SK-N-SH treated with all-trans-retinoic acid at 6 μM for 48 hours (cell line): ENCODE measurements around the gene KPNA2.

ENCODE experiments used
- ATAC-seq: fragments of 200-7000 bp; cut with Tn5 transposase; 3 replicates; pipeline ENCODE4 v1.9.1; 2020; ENCODE audit warnings: mild to moderate bottlenecking, moderate library complexity
- BACH2 ChIP-seq: fragments of 250-450 bp; sonication (Bioruptor Pico); IDR thresholded peaks from 2 replicates; pipeline ENCODE4 v1.9.0; 2021; ENCODE audit warnings: mild to moderate bottlenecking, borderline replicate concordance
- CSRNP3 ChIP-seq: fragments of 250-450 bp; sonication (Bioruptor Pico); IDR thresholded peaks from 2 replicates; pipeline ENCODE4 v1.5.1; 2021; ENCODE audit warnings: mild to moderate bottlenecking, moderate library complexity
- ESRRG ChIP-seq: fragments of 250-450 bp; sonication (Bioruptor Pico); IDR thresholded peaks from 2 replicates; pipeline ENCODE4 v1.6.1; 2021; ENCODE audit warnings: mild to moderate bottlenecking
- GLIS3 ChIP-seq: fragments of 250-450 bp; sonication (Bioruptor Pico); IDR thresholded peaks from 2 replicates; pipeline ENCODE4 v1.5.0; 2020; ENCODE audit warnings: mild to moderate bottlenecking, moderate library complexity
- ISL1 ChIP-seq: fragments of 250-450 bp; sonication (Bioruptor Pico); IDR thresholded peaks from 2 replicates; pipeline ENCODE4 v2.1.2; 2022; ENCODE audit warnings: mild to moderate bottlenecking, moderate library complexity
- OSR1 ChIP-seq: fragments of 250-450 bp; sonication (Bioruptor Pico); IDR thresholded peaks from 2 replicates; pipeline ENCODE4 v1.8.0; 2022; ENCODE audit warnings: moderate library complexity, mild to moderate bottlenecking, inconsistent platforms
- PPARA ChIP-seq: fragments of 250-450 bp; sonication (Bioruptor Pico); IDR thresholded peaks from 2 replicates; pipeline ENCODE4 v1.5.0; 2020; ENCODE audit warnings: mild to moderate bottlenecking, borderline replicate concordance
- RARB ChIP-seq: fragments of 250-450 bp; sonication (Bioruptor Pico); IDR thresholded peaks from 2 replicates; pipeline ENCODE4 v1.8.0; 2021; ENCODE audit warnings: mild to moderate bottlenecking, moderate library complexity
- SNAI2 ChIP-seq: fragments of 250-450 bp; sonication (Bioruptor Pico); IDR thresholded peaks from 2 replicates; pipeline ENCODE4 v1.5.0; 2020; ENCODE audit warnings: mild to moderate bottlenecking, moderate library complexity
- TOX ChIP-seq: fragments of 250-450 bp; sonication (Bioruptor Pico); IDR thresholded peaks from 2 replicates; pipeline ENCODE4 v1.8.0; 2021; ENCODE audit warnings: mild to moderate bottlenecking, moderate library complexity, borderline replicate concordance
- TSHZ2 ChIP-seq: fragments of 250-450 bp; sonication (Bioruptor Pico); IDR thresholded peaks from 2 replicates; pipeline ENCODE4 v1.5.0; 2020; ENCODE audit warnings: mild to moderate bottlenecking, moderate library complexity
- ZC3H10 ChIP-seq: fragments of 250-450 bp; sonication (Bioruptor Pico); IDR thresholded peaks from 2 replicates; pipeline ENCODE4 v1.5.1; 2021; ENCODE audit warnings: mild to moderate bottlenecking, moderate library complexity
- ZFP30 ChIP-seq: fragments of 450-650 bp; formaldehyde crosslinking; IDR thresholded peaks from 2 replicates; pipeline ENCODE4 v1.5.0; 2022; ENCODE audit warnings: mild to moderate bottlenecking, moderate library complexity
- ZNF565 ChIP-seq: fragments of 450-650 bp; formaldehyde crosslinking; conservative IDR thresholded peaks from 2 replicates; pipeline ENCODE4 v1.5.0; 2020; ENCODE audit warnings: low read depth, mild to moderate bottlenecking, moderate library complexity
- ZNF70 ChIP-seq: fragments of 450-650 bp; formaldehyde crosslinking; IDR thresholded peaks from 2 replicates; pipeline ENCODE4 v1.5.0; 2020; ENCODE audit warnings: mild to moderate bottlenecking, moderate library complexity
- ZNF8 ChIP-seq: fragments of 450-650 bp; formaldehyde crosslinking; IDR thresholded peaks from 2 replicates; pipeline ENCODE4 v1.5.0; 2020; ENCODE audit warnings: mild to moderate bottlenecking, moderate library complexity
- TF ChIP-seq, protein P1 (sequence below): fragments of 250-450 bp; sonication (Bioruptor Pico); IDR thresholded peaks from 2 replicates; pipeline ENCODE4 v1.8.0; 2021; ENCODE audit warnings: low read depth, mild to moderate bottlenecking, moderate library complexity, borderline replicate concordance
- TF ChIP-seq, protein P2 (sequence below): fragments of 250-450 bp; sonication (Bioruptor Pico); IDR thresholded peaks from 2 replicates; pipeline ENCODE4 v1.8.0; 2020; ENCODE audit warnings: mild to moderate bottlenecking, moderate library complexity, borderline replicate concordance
- TF ChIP-seq, protein P3 (sequence below): fragments of 250-450 bp; sonication (Bioruptor Pico); IDR thresholded peaks from 2 replicates; pipeline ENCODE4 v1.5.1; 2020; ENCODE audit warnings: low read depth, mild to moderate bottlenecking, moderate library complexity

Gene KPNA2

GRCh38 chr17:68006797-68007196, 28.7 kb upstream of the KPNA2 start:
- TF ChIP-seq, protein P1, sequence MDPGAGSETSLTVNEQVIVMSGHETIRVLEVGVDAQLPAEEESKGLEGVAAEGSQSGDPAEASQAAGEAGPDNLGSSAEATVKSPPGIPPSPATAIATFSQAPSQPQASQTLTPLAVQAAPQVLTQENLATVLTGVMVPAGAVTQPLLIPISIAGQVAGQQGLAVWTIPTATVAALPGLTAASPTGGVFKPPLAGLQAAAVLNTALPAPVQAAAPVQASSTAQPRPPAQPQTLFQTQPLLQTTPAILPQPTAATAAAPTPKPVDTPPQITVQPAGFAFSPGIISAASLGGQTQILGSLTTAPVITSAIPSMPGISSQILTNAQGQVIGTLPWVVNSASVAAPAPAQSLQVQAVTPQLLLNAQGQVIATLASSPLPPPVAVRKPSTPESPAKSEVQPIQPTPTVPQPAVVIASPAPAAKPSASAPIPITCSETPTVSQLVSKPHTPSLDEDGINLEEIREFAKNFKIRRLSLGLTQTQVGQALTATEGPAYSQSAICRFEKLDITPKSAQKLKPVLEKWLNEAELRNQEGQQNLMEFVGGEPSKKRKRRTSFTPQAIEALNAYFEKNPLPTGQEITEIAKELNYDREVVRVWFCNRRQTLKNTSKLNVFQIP: no peak
- no peak for TF ChIP-seq BACH2
- ATAC-seq: no peak

GRCh38 chr17:68011199-68011665, 24.3 kb upstream of the KPNA2 start:
- ATAC-seq: peak; percentile 87

GRCh38 chr17:68013385-68013784, 22.1 kb upstream of the KPNA2 start:
- TF ChIP-seq ZC3H10 (CRISPR knock-in tag): no peak
- TF ChIP-seq TOX (CRISPR knock-in tag): no peak
- TF ChIP-seq OSR1 (CRISPR knock-in tag): no peak
- TF ChIP-seq ISL1 (CRISPR knock-in tag): no peak
- TF ChIP-seq, protein P2, sequence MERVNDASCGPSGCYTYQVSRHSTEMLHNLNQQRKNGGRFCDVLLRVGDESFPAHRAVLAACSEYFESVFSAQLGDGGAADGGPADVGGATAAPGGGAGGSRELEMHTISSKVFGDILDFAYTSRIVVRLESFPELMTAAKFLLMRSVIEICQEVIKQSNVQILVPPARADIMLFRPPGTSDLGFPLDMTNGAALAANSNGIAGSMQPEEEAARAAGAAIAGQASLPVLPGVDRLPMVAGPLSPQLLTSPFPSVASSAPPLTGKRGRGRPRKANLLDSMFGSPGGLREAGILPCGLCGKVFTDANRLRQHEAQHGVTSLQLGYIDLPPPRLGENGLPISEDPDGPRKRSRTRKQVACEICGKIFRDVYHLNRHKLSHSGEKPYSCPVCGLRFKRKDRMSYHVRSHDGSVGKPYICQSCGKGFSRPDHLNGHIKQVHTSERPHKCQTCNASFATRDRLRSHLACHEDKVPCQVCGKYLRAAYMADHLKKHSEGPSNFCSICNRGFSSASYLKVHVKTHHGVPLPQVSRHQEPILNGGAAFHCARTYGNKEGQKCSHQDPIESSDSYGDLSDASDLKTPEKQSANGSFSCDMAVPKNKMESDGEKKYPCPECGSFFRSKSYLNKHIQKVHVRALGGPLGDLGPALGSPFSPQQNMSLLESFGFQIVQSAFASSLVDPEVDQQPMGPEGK (CRISPR knock-in tag): no peak
- no peak for TF ChIP-seq GLIS3 (CRISPR knock-in tag)
- TF ChIP-seq RARB (CRISPR knock-in tag): no peak
- no peak for TF ChIP-seq ZNF8 (CRISPR knock-in tag)
- TF ChIP-seq ZFP30 (CRISPR knock-in tag): no peak
- TF ChIP-seq, protein P3, sequence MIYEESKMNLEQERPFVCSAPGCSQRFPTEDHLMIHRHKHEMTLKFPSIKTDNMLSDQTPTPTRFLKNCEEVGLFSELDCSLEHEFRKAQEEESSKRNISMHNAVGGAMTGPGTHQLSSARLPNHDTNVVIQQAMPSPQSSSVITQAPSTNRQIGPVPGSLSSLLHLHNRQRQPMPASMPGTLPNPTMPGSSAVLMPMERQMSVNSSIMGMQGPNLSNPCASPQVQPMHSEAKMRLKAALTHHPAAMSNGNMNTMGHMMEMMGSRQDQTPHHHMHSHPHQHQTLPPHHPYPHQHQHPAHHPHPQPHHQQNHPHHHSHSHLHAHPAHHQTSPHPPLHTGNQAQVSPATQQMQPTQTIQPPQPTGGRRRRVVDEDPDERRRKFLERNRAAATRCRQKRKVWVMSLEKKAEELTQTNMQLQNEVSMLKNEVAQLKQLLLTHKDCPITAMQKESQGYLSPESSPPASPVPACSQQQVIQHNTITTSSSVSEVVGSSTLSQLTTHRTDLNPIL: no peak
- no peak for TF ChIP-seq SNAI2 (CRISPR knock-in tag)
- no peak for TF ChIP-seq ZNF565 (CRISPR knock-in tag)
- ATAC-seq: no peak

More at GRCh38 chr17:68011199-68011665, 24.3 kb upstream of the KPNA2 start:
- TF ChIP-seq PPARA (no peak), ISL1 (CRISPR knock-in tag) (no peak)

- ATAC-seq: no peak
- TF ChIP-seq ZNF8 (CRISPR knock-in tag) (no peak), TOX (CRISPR knock-in tag) (no peak), CSRNP3 (CRISPR knock-in tag) (no peak), SNAI2 (CRISPR knock-in tag) (no peak), ESRRG (CRISPR knock-in tag) (no peak), ZNF70 (CRISPR knock-in tag) (no peak), BACH2 (no peak), GLIS3 (CRISPR knock-in tag) (no peak), TSHZ2 (CRISPR knock-in tag) (no peak)
- TF ChIP-seq, protein P2 (CRISPR knock-in tag): no peak
- TF ChIP-seq, protein P3: no peak
- TF ChIP-seq, all 23 proteins: peak for 0
Observed at GRCh38 chr17:68015081-68015723, 20.3 kb upstream of the KPNA2 start.
